Gastrocnemius medialis (tissue), 4 donors: ENCODE measurements around the gene ZNF407.

Experiments used
- CTCF ChIP-seq, 5 experiments: fragments of 450-650 bp in 3 of 5; fragments of 200-600 bp in 2 of 5; sonication (generic) in 2 of 5; IDR thresholded peaks in 4 of 5; conservative IDR thresholded peaks in 1 of 5; 1 replicate in 4 of 5; 2 replicates in 1 of 5; pipeline ENCODE4 v1.5.1; 2016 to 2019; ENCODE audit warnings: antibody characterized with exemption in 5 of 5, mild to moderate bottlenecking in 3 of 5, moderate library complexity in 3 of 5
- POLR2A ChIP-seq, 2 donors: fragments of 450-650 bp; IDR thresholded peaks; one replicate each; pipeline ENCODE4 v1.6.1; 2017; ENCODE audit warnings: antibody characterized with exemption in 2 of 2, mild to moderate bottlenecking in 2 of 2, moderate library complexity in 2 of 2

- TF ChIP-seq CTCF (IDR thresholded peaks at IDR 0.05 in 4 of 5, conservative IDR thresholded peaks at IDR 0.05 in 1 of 5), result no peak
- TF ChIP-seq POLR2A (IDR thresholded peaks at IDR 0.05), result no peak
Measured at GRCh38 chr18:74551452-74551851, 46.2 kb upstream of the ZNF407 start.
